Endothelial cell of umbilical vein (primary cell): ENCODE data around the gene PPP1R7. TPM values are rescaled to one million over a fixed set of nuclear protein-coding genes. Genes with fewer than 3 reads are reported as not detected.

ENCODE experiments used
- BruUV-seq: library from RNA; stranded (reverse); fragments of 400-500 nt; replicated peaks from 2 replicates; lab custom pipeline; 2021; lab: Mats Ljungman, UMichigan
- CTCF ChIA-PET: fragments of 300-600, 350-600 bp; sonication (Branson Sonifier 250); formaldehyde crosslinking; loops from one replicate; lab custom pipeline; 2021; ENCODE audit warnings: antibody characterized with exemption, inconsistent platforms; lab: Charles Lee
- POLR2A ChIA-PET: fragments of 300-600, 350-600 bp; sonication (Branson Sonifier 250); formaldehyde crosslinking; loops from one replicate; lab custom pipeline; 2021; ENCODE audit warnings: antibody characterized with exemption, inconsistent platforms; lab: Charles Lee
- DNase-seq: peaks from one replicate; pipeline ENCODE4 v3.0.0-alpha.2; 2011; ENCODE audit warnings: low read depth, low spot score
- FAIRE-seq: peaks from 2 replicates; lab custom pipeline; 2011; peaks lifted over from hg19 to GRCh38; lab: Jason Lieb, UNC
- H2AFZ ChIP-seq: 2 replicates; pipeline ENCODE4 v1.6.0; 2012; ENCODE audit warnings: low read depth, low read length, control low read depth, inconsistent platforms
- H3K27ac ChIP-seq: 2 replicates; pipeline ENCODE4 v1.5.1; 2011; ENCODE audit warnings: low read depth, mild to moderate bottlenecking, control low read depth, low read length, moderate library complexity; ENCODE audit not compliant: insufficient read depth
- H3K27me3 ChIP-seq, 2 experiments: 2 replicates each; pipeline versions ENCODE4 v1.6.0 to v1.6.1; 2011; ENCODE audit warnings: low read length in 2 of 2, mixed read lengths in 1 of 2; ENCODE audit not compliant: control insufficient read depth in 2 of 2, insufficient read depth in 2 of 2
- H3K36me3 ChIP-seq, 2 experiments: 2 replicates in 1 of 2; 3 replicates in 1 of 2; pipeline ENCODE4 v1.5.1; 2011; ENCODE audit warnings: low read length in 2 of 2, mild to moderate bottlenecking in 1 of 2, moderate library complexity in 1 of 2; ENCODE audit not compliant: control insufficient read depth in 2 of 2, insufficient read depth in 2 of 2; ENCODE audit errors: extremely low read depth in 1 of 2
- H3K4me1 ChIP-seq: 3 replicates; pipeline ENCODE4 v1.5.1; 2011; ENCODE audit warnings: mild to moderate bottlenecking, low read length; ENCODE audit not compliant: control insufficient read depth, insufficient read depth; ENCODE audit errors: extremely low read depth
- H3K4me2 ChIP-seq: 2 replicates; pipeline ENCODE4 v1.6.1; 2011; ENCODE audit warnings: low read length, control low read depth, mixed read lengths; ENCODE audit not compliant: insufficient read depth
- H3K4me3 ChIP-seq, 3 experiments: fragments of 200-600 bp in 1 of 3; sonication (generic), shearing (Covaris generic) in 1 of 3; replicated peaks in 1 of 3; 2 replicates each; pipeline ENCODE4 v1.5.1; 2011 to 2016; ENCODE audit warnings: control low read depth in 3 of 3, low read length in 3 of 3, mild to moderate bottlenecking in 2 of 3, inconsistent platforms in 1 of 3, low read depth in 1 of 3, moderate library complexity in 1 of 3; ENCODE audit not compliant: insufficient read depth in 1 of 3
- H3K79me2 ChIP-seq: 2 replicates; pipeline ENCODE4 v1.6.0; 2012; ENCODE audit warnings: low read length, inconsistent platforms; ENCODE audit not compliant: control insufficient read depth, insufficient read depth
- H3K9ac ChIP-seq: replicated peaks from 2 replicates; pipeline ENCODE3; 2011; ENCODE audit warnings: low read length, control low read depth; ENCODE audit not compliant: insufficient read depth; ENCODE audit errors: extremely low read depth
- H3K9me1 ChIP-seq: replicated peaks from 3 replicates; pipeline ENCODE4 v1.6.0; 2011; ENCODE audit warnings: mild to moderate bottlenecking, low read length; ENCODE audit not compliant: control insufficient read depth, insufficient read depth; ENCODE audit errors: extremely low read depth
- H3K9me3 ChIP-seq: replicated peaks from 2 replicates; pipeline ENCODE4 v1.5.1; 2012; ENCODE audit warnings: low read length, inconsistent platforms; ENCODE audit not compliant: control insufficient read depth, insufficient read depth
- H4K20me1 ChIP-seq: replicated peaks from 2 replicates; pipeline ENCODE3; 2011; ENCODE audit warnings: mild to moderate bottlenecking, low read length; ENCODE audit not compliant: control insufficient read depth, insufficient read depth; ENCODE audit errors: extremely low read depth
- EZH2 ChIP-seq: IDR thresholded peaks from 2 replicates; pipeline ENCODE4 v1.6.1; 2012; ENCODE audit warnings: borderline replicate concordance, low read depth, mild to moderate bottlenecking, moderate library complexity, low read length, inconsistent platforms; ENCODE audit not compliant: severe bottlenecking
- FOS ChIP-seq: IDR thresholded peaks from 2 replicates; pipeline ENCODE4 v1.6.1; 2011; ENCODE audit warnings: mild to moderate bottlenecking, low read length, moderate library complexity, borderline replicate concordance; ENCODE audit not compliant: insufficient read depth
- GATA2 ChIP-seq: IDR thresholded peaks from 2 replicates; pipeline ENCODE4 v1.7.0; 2011; ENCODE audit warnings: low read depth, mild to moderate bottlenecking, moderate library complexity, mixed read lengths, low read length; ENCODE audit not compliant: insufficient read length, insufficient read depth
- JUN ChIP-seq: IDR thresholded peaks from 2 replicates; pipeline ENCODE4 v1.6.1; 2011; ENCODE audit warnings: borderline replicate concordance, low read depth; ENCODE audit not compliant: insufficient read length, insufficient read depth
- MYC ChIP-seq: IDR thresholded peaks from one replicate; pipeline ENCODE4 v1.6.1; 2011; ENCODE audit warnings: mild to moderate bottlenecking, low read depth, low read length
- POLR2A ChIP-seq: IDR thresholded peaks from 2 replicates; pipeline ENCODE4 v1.6.1; 2012; ENCODE audit warnings: low read depth, mild to moderate bottlenecking, control low read depth, low read length
- POLR2AphosphoS5 ChIP-seq: IDR thresholded peaks from 2 replicates; pipeline ENCODE4 v1.6.1; 2012; ENCODE audit warnings: low read depth, mild to moderate bottlenecking, control low read depth, low read length, moderate library complexity; ENCODE audit not compliant: insufficient read depth
- dilution Hi-C: fragments of 300-500 bp; cut with MboI; formaldehyde crosslinking; loops from one replicate; pipeline ENCODE4 v1.15.0; 2019; ENCODE audit warnings: low sequenced_read_pairs; ENCODE audit not compliant: extremely low pct_ligation_motif_present
- intact Hi-C: fragments of 100-400 bp; cut with micrococcal nuclease; formaldehyde crosslinking; loops from one replicate; pipeline ENCODE4 v1.10.0; 2022
- polyA plus RNA-seq, 4 experiments: library from polyadenylated mRNA; depleted of rRNA in 3 of 4; stranded (reverse) in 3 of 4; unstranded in 1 of 4; fragments of >200 nt; gene quantifications; 2 replicates each; pipeline versions ENCODE4 v1.2.1 to v1.2.3, GENCODE V29; 2011 to 2012; ENCODE audit warnings: missing spikeins in 1 of 4
- total RNA-seq: library from RNA; stranded (reverse); gene quantifications from 2 replicates; pipeline ENCODE4 v1.2.3, GENCODE V29; 2021
- TF ChIP-seq, protein P1 (sequence below), 2 donors: IDR thresholded peaks; 1 replicate in 1 of 2; 2 replicates in 1 of 2; pipeline ENCODE4 v1.5.1; 2011; ENCODE audit warnings: low read length in 2 of 2, mild to moderate bottlenecking in 2 of 2, moderate library complexity in 2 of 2, control low read depth in 1 of 2, inconsistent platforms in 1 of 2, low read depth in 1 of 2; ENCODE audit not compliant: insufficient read depth in 1 of 2; ENCODE audit errors: extremely low read depth in 1 of 2
- TF ChIP-seq, protein P2 (sequence below): IDR thresholded peaks from 2 replicates; pipeline ENCODE4 v1.6.1; 2011; ENCODE audit not compliant: insufficient read depth, insufficient read length

Gene PPP1R7
- total and polyA plus RNA-seq, 2 donors (not counting 3 experiments of a cell fraction or from before 2014, with no cell fraction given), result 30.3 to 60.8 TPM

- H2AFZ ChIP-seq, result no peak overlapping the region
- ChIA-PET POLR2A (no interaction called here), CTCF (interaction anchor here (1.0 kb wide), 1 partner anchor 61 kb away, joined by 3 read pairs; no protein-coding TSS in a partner anchor)
- H3K36me3 ChIP-seq, result peaks cover 0 to 3% of the 10 kb centered on the region in 2 experiments
- H4K20me1 ChIP-seq, result no peaks in the 10 kb centered on the region
- no peak overlapping the region for H3K4me3 ChIP-seq
- H3K9me3 ChIP-seq, result no peaks in the 10 kb centered on the region
- no peaks in the 10 kb centered on the region for H3K27me3 ChIP-seq
- TF ChIP-seq EZH2, result no peak
- TF ChIP-seq JUN, result no peak
- TF ChIP-seq, protein P1, sequence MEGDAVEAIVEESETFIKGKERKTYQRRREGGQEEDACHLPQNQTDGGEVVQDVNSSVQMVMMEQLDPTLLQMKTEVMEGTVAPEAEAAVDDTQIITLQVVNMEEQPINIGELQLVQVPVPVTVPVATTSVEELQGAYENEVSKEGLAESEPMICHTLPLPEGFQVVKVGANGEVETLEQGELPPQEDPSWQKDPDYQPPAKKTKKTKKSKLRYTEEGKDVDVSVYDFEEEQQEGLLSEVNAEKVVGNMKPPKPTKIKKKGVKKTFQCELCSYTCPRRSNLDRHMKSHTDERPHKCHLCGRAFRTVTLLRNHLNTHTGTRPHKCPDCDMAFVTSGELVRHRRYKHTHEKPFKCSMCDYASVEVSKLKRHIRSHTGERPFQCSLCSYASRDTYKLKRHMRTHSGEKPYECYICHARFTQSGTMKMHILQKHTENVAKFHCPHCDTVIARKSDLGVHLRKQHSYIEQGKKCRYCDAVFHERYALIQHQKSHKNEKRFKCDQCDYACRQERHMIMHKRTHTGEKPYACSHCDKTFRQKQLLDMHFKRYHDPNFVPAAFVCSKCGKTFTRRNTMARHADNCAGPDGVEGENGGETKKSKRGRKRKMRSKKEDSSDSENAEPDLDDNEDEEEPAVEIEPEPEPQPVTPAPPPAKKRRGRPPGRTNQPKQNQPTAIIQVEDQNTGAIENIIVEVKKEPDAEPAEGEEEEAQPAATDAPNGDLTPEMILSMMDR (IDR thresholded peaks at IDR 0.05; ENCODE audit: extremely low read depth in 1 of 2, insufficient read depth in 1 of 2, low read depth in 1 of 2, low read length in 2 of 2), result no peak
- TF ChIP-seq, protein P2, sequence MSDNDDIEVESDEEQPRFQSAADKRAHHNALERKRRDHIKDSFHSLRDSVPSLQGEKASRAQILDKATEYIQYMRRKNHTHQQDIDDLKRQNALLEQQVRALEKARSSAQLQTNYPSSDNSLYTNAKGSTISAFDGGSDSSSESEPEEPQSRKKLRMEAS, result no peak
- TF ChIP-seq POLR2AphosphoS5, result no peak
- no peak for TF ChIP-seq GATA2
- TF ChIP-seq POLR2A, result no peak
- no peak for TF ChIP-seq FOS
- no peak for TF ChIP-seq MYC
- no peaks in the 10 kb centered on the region for H3K79me2 ChIP-seq
- intact Hi-C loops, result loop anchor here (10.0 kb wide), 1 partner anchor 285 kb away; no protein-coding TSS in a partner anchor
- FAIRE-seq (no peak), DNase-seq (no peak)
- dilution Hi-C loops, result no loop called here
- no peaks in the 10 kb centered on the region for H3K4me1 ChIP-seq
- no TSS peak for BruUV-seq
- no peak overlapping the region for H3K9ac ChIP-seq
- H3K9me1 ChIP-seq, result no peaks in the 10 kb centered on the region
- no peak overlapping the region for H3K4me2 ChIP-seq
- H3K27ac ChIP-seq, result no peak overlapping the region
Observed at GRCh38 chr2:241139531-241140444, 10.5 kb upstream of the PPP1R7 start.
